K562 (cell line): ENCODE measurements around the gene FAM53C. TPM values are rescaled to one million over a fixed set of nuclear protein-coding genes. Genes with fewer than 3 reads are reported as not detected.

Source experiments
- BCLAF1 ChIP-seq, 2 experiments: fragments of 450-650 bp in 1 of 2; IDR thresholded peaks; 2 replicates each; pipeline ENCODE4 v1.6.1; 2011 to 2017; ENCODE audit warnings: low read depth in 2 of 2, antibody characterized with exemption in 1 of 2, borderline replicate concordance in 1 of 2, low read length in 1 of 2, mild to moderate bottlenecking in 1 of 2, mixed read lengths in 1 of 2; ENCODE audit not compliant: control insufficient read depth in 1 of 2
- GTF2B ChIP-seq: IDR thresholded peaks from 2 replicates; pipeline ENCODE4 v1.6.1; 2011; ENCODE audit not compliant: insufficient read length; ENCODE audit errors: extremely low read depth
- HCFC1 ChIP-seq: IDR thresholded peaks from 2 replicates; pipeline ENCODE4 v1.6.1; 2012; ENCODE audit warnings: low read depth, low read length, improper control_type of control experiment
- ID3 ChIP-seq, 2 experiments: fragments of 250-450 bp in 1 of 2; fragments of 450-650 bp in 1 of 2; sonication (Bioruptor Pico) in 1 of 2; IDR thresholded peaks; 2 replicates each; pipeline versions ENCODE4 v1.6.1 to v1.8.0; 2016 to 2021; ENCODE audit warnings: mild to moderate bottlenecking in 2 of 2, moderate library complexity in 2 of 2, missing compliant biosample characterization in 1 of 2, missing genetic modification characterization in 1 of 2
- MEF2A ChIP-seq: IDR thresholded peaks from 2 replicates; pipeline ENCODE4 v1.6.1; 2011; ENCODE audit warnings: low read depth, mild to moderate bottlenecking, low read length, moderate library complexity; ENCODE audit not compliant: control insufficient read depth
- MITF ChIP-seq: IDR thresholded peaks from 2 replicates; pipeline ENCODE4 v1.6.1; 2014; ENCODE audit warnings: antibody characterized with exemption
- MYC ChIP-seq, 2 experiments: fragments of 250-450 bp in 1 of 2; sonication (Bioruptor Pico) in 1 of 2; IDR thresholded peaks; 2 replicates each; pipeline versions ENCODE4 v1.5.1 to v1.6.1; 2012 to 2021; ENCODE audit warnings: low read depth in 2 of 2, borderline replicate concordance in 1 of 2, improper control_type of control experiment in 1 of 2, low read length in 1 of 2, mild to moderate bottlenecking in 1 of 2, moderate library complexity in 1 of 2
- RCOR1 ChIP-seq, 2 experiments: IDR thresholded peaks; 2 replicates each; pipeline ENCODE4 v1.6.1; 2012; ENCODE audit warnings: low read depth in 2 of 2, low read length in 2 of 2, borderline replicate concordance in 1 of 2, improper control_type of control experiment in 1 of 2
- TCF3 ChIP-seq: sonication (generic); formaldehyde crosslinking; IDR thresholded peaks from 2 replicates; pipeline ENCODE4 v1.4.0; 2020; ENCODE audit warnings: mild to moderate bottlenecking, missing genetic modification reagents
- THAP12 ChIP-seq: fragments of 250-450 bp; sonication (Bioruptor Pico); IDR thresholded peaks from 2 replicates; pipeline ENCODE4 v1.9.0; 2021; ENCODE audit warnings: mild to moderate bottlenecking, inconsistent platforms
- TRIM24 ChIP-seq, 2 experiments: fragments of 450-650 bp; IDR thresholded peaks; 2 replicates each; pipeline ENCODE4 v1.6.1; 2016
- ZBTB33 ChIP-seq: sonication (generic); formaldehyde crosslinking; IDR thresholded peaks from 2 replicates; pipeline ENCODE4 v1.8.1; 2023; ENCODE audit warnings: mild to moderate bottlenecking, missing genetic modification reagents
- ZC3H11A ChIP-seq: IDR thresholded peaks from 2 replicates; pipeline ENCODE4 v1.6.1; 2012; ENCODE audit warnings: low read depth, low read length, improper control_type of control experiment
- ZNF384 ChIP-seq: IDR thresholded peaks from 2 replicates; pipeline ENCODE4 v1.6.1; 2012; ENCODE audit warnings: low read depth, low read length, improper control_type of control experiment
- polyA plus RNA-seq, 8 experiments: library from polyadenylated mRNA; depleted of rRNA in 4 of 8; stranded (reverse) in 5 of 8; unstranded in 3 of 8; fragments of >200 nt; fragmentation: Nextera tagmentation in 2 of 8; fragmentation: Illumina TruSeq in 1 of 8; extraction: Ambion mirVana in 2 of 8; extraction: Trizol in 1 of 8; gene quantifications; 2 replicates each; pipeline versions ENCODE4 v1.2.1 to v1.2.3, GENCODE V29; 2011 to 2014; ENCODE audit warnings: inconsistent platforms in 1 of 8, missing spikeins in 1 of 8
- total RNA-seq, 7 experiments: library from RNA; depleted of rRNA in 6 of 7; stranded (reverse); fragments of >200 nt in 6 of 7; fragmentation: Illumina TruSeq in 2 of 7; extraction: Trizol in 2 of 7; gene quantifications; 2 replicates each; pipeline versions ENCODE4 v1.2.1 to v1.2.3, GENCODE V29; 2011 to 2021; ENCODE audit warnings: low replicate concordance in 1 of 7

The FAM53C gene
- total and polyA plus RNA-seq, 9 of the 15 experiments (the other 6 are each of a cell fraction or from before 2014, with no cell fraction given): 9.7 to 38.5 (median 25.2) TPM

GRCh38 chr5:138352071-138352721 is 14.1 kb downstream of the FAM53C start, which contains the start of gene KDM3B (continued):
- peak; percentile 100 for TF ChIP-seq THAP12 (CRISPR knock-in tag)
- TF ChIP-seq ID3 (CRISPR knock-in tag; IDR thresholded peaks at IDR 0.05): no peak
- 0 out of 2 replicates have a peak, but pooled peaks have one; percentile 43 for TF ChIP-seq ID3 (tag; IDR thresholded peaks at IDR 0.05)
- TF ChIP-seq RCOR1 (IDR thresholded peaks at IDR 0.05; ENCODE audit: borderline replicate concordance in 1 of 2, low read depth in 2 of 2, low read length in 2 of 2): peak; percentile 61 to 78; a peak in 3 of 4 replicates
- peak; percentile 74 for TF ChIP-seq HCFC1
- TF ChIP-seq BCLAF1 (IDR thresholded peaks at IDR 0.05; ENCODE audit: borderline replicate concordance in 1 of 2, control insufficient read depth in 1 of 2, low read depth in 2 of 2, low read length in 1 of 2): peak in 1 of 2 experiments; percentile 97; a peak in 2 of 4 replicates
- TF ChIP-seq ZBTB33 (CRISPR knock-in tag): peak; percentile 87
- no peak for TF ChIP-seq MEF2A
- TF ChIP-seq GTF2B: no peak
- no peak for TF ChIP-seq TRIM24 (IDR thresholded peaks at IDR 0.05)
- 0 out of 2 replicates have a peak, but pooled peaks have one; percentile 9 for TF ChIP-seq MITF
- TF ChIP-seq ZNF384: peak; percentile 56; the same call in 1 of the 2 replicates
- 0 out of 2 replicates have a peak, but pooled peaks have one; percentile 62 for TF ChIP-seq ZC3H11A
- peak; percentile 53 for TF ChIP-seq MYC (IDR thresholded peaks at IDR 0.05; ENCODE audit: low read depth, low read length)
- TF ChIP-seq MYC (CRISPR knock-in tag; IDR thresholded peaks at IDR 0.05; ENCODE audit: borderline replicate concordance, low read depth): no peak
- TF ChIP-seq TCF3 (CRISPR knock-in tag): no peak; the same call in 1 of the 2 replicates
